ENCODE results near the gene LIF.

GRCh38 chr22:30247974-30248373 lies 1.4 kb upstream of the LIF start:
- TF ChIP-seq, protein P1, sequence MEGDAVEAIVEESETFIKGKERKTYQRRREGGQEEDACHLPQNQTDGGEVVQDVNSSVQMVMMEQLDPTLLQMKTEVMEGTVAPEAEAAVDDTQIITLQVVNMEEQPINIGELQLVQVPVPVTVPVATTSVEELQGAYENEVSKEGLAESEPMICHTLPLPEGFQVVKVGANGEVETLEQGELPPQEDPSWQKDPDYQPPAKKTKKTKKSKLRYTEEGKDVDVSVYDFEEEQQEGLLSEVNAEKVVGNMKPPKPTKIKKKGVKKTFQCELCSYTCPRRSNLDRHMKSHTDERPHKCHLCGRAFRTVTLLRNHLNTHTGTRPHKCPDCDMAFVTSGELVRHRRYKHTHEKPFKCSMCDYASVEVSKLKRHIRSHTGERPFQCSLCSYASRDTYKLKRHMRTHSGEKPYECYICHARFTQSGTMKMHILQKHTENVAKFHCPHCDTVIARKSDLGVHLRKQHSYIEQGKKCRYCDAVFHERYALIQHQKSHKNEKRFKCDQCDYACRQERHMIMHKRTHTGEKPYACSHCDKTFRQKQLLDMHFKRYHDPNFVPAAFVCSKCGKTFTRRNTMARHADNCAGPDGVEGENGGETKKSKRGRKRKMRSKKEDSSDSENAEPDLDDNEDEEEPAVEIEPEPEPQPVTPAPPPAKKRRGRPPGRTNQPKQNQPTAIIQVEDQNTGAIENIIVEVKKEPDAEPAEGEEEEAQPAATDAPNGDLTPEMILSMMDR (IDR thresholded peaks at IDR 0.05 in 4 of 5, conservative IDR thresholded peaks at IDR 0.05 in 1 of 5), result no peak
- no peak for TF ChIP-seq POLR2A (IDR thresholded peaks at IDR 0.05)
